ENCODE measurements around the gene ADAMTS12. TPM values are rescaled to one million over a fixed set of nuclear protein-coding genes. Genes with fewer than 3 reads are reported as not detected.

Gene ADAMTS12
- total and polyA plus RNA-seq, 7 experiments from 2014 or later, result not detected

- Mint-ChIP-seq H3K4me3 (no peak overlapping the region), H3K36me3 (no peaks in the 10 kb centered on the region), H3K27ac (no peak overlapping the region), H3K27me3 (no peaks in the 10 kb centered on the region), H3K9me3 (peaks cover 0 to 2% (median 0%) of the 10 kb centered on the region in 11 donors), H3K4me1 (no peaks in the 10 kb centered on the region)
- no peak for ATAC-seq
- ChIA-PET POLR2A (no interaction called here), CTCF (no interaction called here)
- H3K36me3 ChIP-seq (ENCODE audit: control insufficient read depth in 2 of 3, insufficient read depth in 3 of 3, low read length in 3 of 3), result no peaks in the 10 kb centered on the region
- H3K27ac ChIP-seq (ENCODE audit: low read depth, low read length), result no peak overlapping the region
- H3K9me3 ChIP-seq (ENCODE audit: control insufficient read depth in 2 of 3, low read length in 3 of 3), result no peaks in the 10 kb centered on the region
- intact Hi-C loops (cut with micrococcal nuclease), result no loop called here
- no peak for DNase-seq
- no peaks in the 10 kb centered on the region for H3K27me3 ChIP-seq (ENCODE audit: control insufficient read depth in 2 of 2, insufficient read depth in 2 of 2, low read length in 2 of 2)
- H3K4me3 ChIP-seq (ENCODE audit: low read length), result no peak overlapping the region
- H3K4me1 ChIP-seq (ENCODE audit: control insufficient read depth in 2 of 2, insufficient read depth in 2 of 2, low read length in 2 of 2), result no peaks in the 10 kb centered on the region
Observed at GRCh38 chr5:33489481-33490067, 402.2 kb downstream of the ADAMTS12 start.

GRCh38 chr5:33488558-33489355 is 403.0 kb downstream of the ADAMTS12 start:
- H3K9me3 Mint-ChIP-seq, result peaks cover 0 to 2% (median 0%) of the 10 kb centered on the region in 11 donors

GRCh38 chr5:33487236-33487635 is 404.6 kb downstream of the ADAMTS12 start:
- POLR2A ChIA-PET, result no interaction called here
- Histone ChIP-seq H3K9me3 (ENCODE audit: control insufficient read depth in 2 of 3, low read length in 3 of 3) (no peaks in the 10 kb centered on the region), H3K27ac (ENCODE audit: low read depth, low read length) (no peak overlapping the region), H3K36me3 (ENCODE audit: control insufficient read depth in 2 of 3, insufficient read depth in 3 of 3, low read length in 3 of 3) (no peaks in the 10 kb centered on the region), H3K4me1 (ENCODE audit: control insufficient read depth in 2 of 2, insufficient read depth in 2 of 2, low read length in 2 of 2) (no peaks in the 10 kb centered on the region), H3K4me3 (ENCODE audit: low read length) (no peak overlapping the region), H3K27me3 (ENCODE audit: control insufficient read depth in 2 of 2, insufficient read depth in 2 of 2, low read length in 2 of 2) (no peaks in the 10 kb centered on the region)
- Mint-ChIP-seq H3K9me3 (peaks cover 0 to 2% (median 0%) of the 10 kb centered on the region in 11 donors), H3K4me3 (no peak overlapping the region), H3K36me3 (peaks cover 0 to 5% (median 1%) of the 10 kb centered on the region in 5 donors), H3K27ac (no peak overlapping the region), H3K27me3 (no peaks in the 10 kb centered on the region), H3K4me1 (no peaks in the 10 kb centered on the region)
- ATAC-seq, result no peak
- CTCF ChIA-PET, result no interaction called here
- no peak for DNase-seq
- intact Hi-C loops (cut with micrococcal nuclease), result no loop called here

More at GRCh38 chr5:33488558-33489355, 403.0 kb downstream of the ADAMTS12 start:
- POLR2A ChIA-PET, result no interaction called here
- ATAC-seq (no peak), DNase-seq (no peak)
- H3K36me3 ChIP-seq (ENCODE audit: control insufficient read depth in 2 of 3, insufficient read depth in 3 of 3, low read length in 3 of 3), result no peaks in the 10 kb centered on the region
- no peaks in the 10 kb centered on the region for H3K27me3 ChIP-seq (ENCODE audit: control insufficient read depth in 2 of 2, insufficient read depth in 2 of 2, low read length in 2 of 2)
- no peaks in the 10 kb centered on the region for H3K4me1 ChIP-seq (ENCODE audit: control insufficient read depth in 2 of 2, insufficient read depth in 2 of 2, low read length in 2 of 2)
- Mint-ChIP-seq H3K27ac (no peak overlapping the region), H3K36me3 (no peaks in the 10 kb centered on the region), H3K27me3 (no peaks in the 10 kb centered on the region), H3K4me1 (no peaks in the 10 kb centered on the region), H3K4me3 (no peak overlapping the region)
- H3K9me3 ChIP-seq (ENCODE audit: control insufficient read depth in 2 of 3, low read length in 3 of 3), result no peaks in the 10 kb centered on the region
- no peak overlapping the region for H3K4me3 ChIP-seq (ENCODE audit: low read length)
- no peak overlapping the region for H3K27ac ChIP-seq (ENCODE audit: low read depth, low read length)
- intact Hi-C loops (cut with micrococcal nuclease), result no loop called here
- CTCF ChIA-PET, result no interaction called here

- CTCF ChIA-PET, result no interaction called here
- DNase-seq, result no peak
- Histone ChIP-seq H3K4me3 (ENCODE audit: low read length) (no peak overlapping the region), H3K4me1 (ENCODE audit: control insufficient read depth in 2 of 2, insufficient read depth in 2 of 2, low read length in 2 of 2) (no peaks in the 10 kb centered on the region), H3K36me3 (ENCODE audit: control insufficient read depth in 2 of 3, insufficient read depth in 3 of 3, low read length in 3 of 3) (no peaks in the 10 kb centered on the region), H3K27ac (ENCODE audit: low read depth, low read length) (no peak overlapping the region), H3K27me3 (ENCODE audit: control insufficient read depth in 2 of 2, insufficient read depth in 2 of 2, low read length in 2 of 2) (no peaks in the 10 kb centered on the region), H3K9me3 (ENCODE audit: control insufficient read depth in 2 of 3, low read length in 3 of 3) (no peaks in the 10 kb centered on the region)
- ATAC-seq, result no peak
- H3K4me3 Mint-ChIP-seq, result no peak overlapping the region
- no peaks in the 10 kb centered on the region for H3K9me3 Mint-ChIP-seq
- POLR2A ChIA-PET, result no interaction called here
- no peaks in the 10 kb centered on the region for H3K27me3 Mint-ChIP-seq
- peaks cover 0 to 19% (median 4%) of the 10 kb centered on the region in 5 donors for H3K36me3 Mint-ChIP-seq
- H3K27ac Mint-ChIP-seq, result no peak overlapping the region
- H3K4me1 Mint-ChIP-seq, result no peaks in the 10 kb centered on the region
- intact Hi-C loops (cut with micrococcal nuclease), result no loop called here
Observed at GRCh38 chr5:33482335-33482734, 409.5 kb downstream of the ADAMTS12 start.

GRCh38 chr5:33480876-33481275 is 410.9 kb downstream of the ADAMTS12 start:
- Mint-ChIP-seq H3K4me3 (no peak overlapping the region), H3K27ac (no peak overlapping the region), H3K9me3 (peaks cover 0 to 3% (median 0%) of the 10 kb centered on the region in 11 donors), H3K36me3 (peaks cover 0 to 31% (median 15%) of the 10 kb centered on the region in 5 donors), H3K27me3 (no peaks in the 10 kb centered on the region), H3K4me1 (no peaks in the 10 kb centered on the region)
- ChIA-PET CTCF (no interaction called here), POLR2A (no interaction called here)
- no peak for ATAC-seq
- no peak for DNase-seq
- Histone ChIP-seq H3K36me3 (ENCODE audit: control insufficient read depth in 2 of 3, insufficient read depth in 3 of 3, low read length in 3 of 3) (peaks cover 0 to 8% (median 0%) of the 10 kb centered on the region in 3 experiments), H3K27me3 (ENCODE audit: control insufficient read depth in 2 of 2, insufficient read depth in 2 of 2, low read length in 2 of 2) (no peaks in the 10 kb centered on the region), H3K27ac (ENCODE audit: low read depth, low read length) (no peak overlapping the region), H3K4me1 (ENCODE audit: control insufficient read depth in 2 of 2, insufficient read depth in 2 of 2, low read length in 2 of 2) (no peaks in the 10 kb centered on the region), H3K4me3 (ENCODE audit: low read length) (no peak overlapping the region), H3K9me3 (ENCODE audit: control insufficient read depth in 2 of 3, low read length in 3 of 3) (no peaks in the 10 kb centered on the region)
- intact Hi-C loops (cut with micrococcal nuclease), result no loop called here

DNA sequence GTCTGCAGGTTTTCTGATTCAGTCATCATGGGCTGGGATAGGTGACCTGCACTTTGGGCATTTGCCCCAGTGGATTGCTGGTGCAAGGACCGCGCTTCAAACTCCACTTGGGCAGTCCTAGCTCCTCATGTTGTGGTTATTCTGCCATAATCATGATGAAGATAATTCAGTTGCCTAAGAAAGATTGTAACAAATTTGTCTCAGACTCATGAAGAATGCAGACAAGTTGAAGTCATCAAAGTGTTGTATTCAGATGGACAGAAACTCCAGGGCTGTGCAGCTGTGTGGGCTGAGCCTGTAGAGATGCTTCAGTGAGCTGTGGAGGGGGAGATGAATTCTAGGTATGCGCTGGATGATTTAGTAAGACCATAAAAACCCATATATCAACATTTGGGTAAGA is 412.5 kb downstream of the ADAMTS12 start:
- H3K4me3 ChIP-seq (ENCODE audit: low read length), result no peak overlapping the region
- H3K36me3 ChIP-seq (ENCODE audit: control insufficient read depth in 2 of 3, insufficient read depth in 3 of 3, low read length in 3 of 3), result peaks cover 0 to 15% (median 7%) of the 10 kb centered on the region in 3 experiments
- no peak for ATAC-seq
- no peak overlapping the region for H3K4me3 Mint-ChIP-seq
- H3K36me3 Mint-ChIP-seq, result peaks cover 10 to 46% (median 31%) of the 10 kb centered on the region in 5 donors
- H3K9me3 ChIP-seq (ENCODE audit: control insufficient read depth in 2 of 3, low read length in 3 of 3), result no peaks in the 10 kb centered on the region
- intact Hi-C loops (cut with micrococcal nuclease), result no loop called here
- H3K27ac ChIP-seq (ENCODE audit: low read depth, low read length), result no peak overlapping the region
- ChIA-PET POLR2A (no interaction called here), CTCF (no interaction called here)
- H3K9me3 Mint-ChIP-seq, result peaks cover 0 to 13% (median 0%) of the 10 kb centered on the region in 11 donors
- H3K27ac Mint-ChIP-seq, result peak overlapping the region in 1 of 9 donors; percentile 18
- no peak for DNase-seq
- no peaks in the 10 kb centered on the region for H3K4me1 ChIP-seq (ENCODE audit: control insufficient read depth in 2 of 2, insufficient read depth in 2 of 2, low read length in 2 of 2)
- H3K27me3 ChIP-seq (ENCODE audit: control insufficient read depth in 2 of 2, insufficient read depth in 2 of 2, low read length in 2 of 2), result no peaks in the 10 kb centered on the region
- H3K4me1 Mint-ChIP-seq, result no peaks in the 10 kb centered on the region
- H3K27me3 Mint-ChIP-seq, result no peaks in the 10 kb centered on the region

- Histone ChIP-seq H3K36me3 (ENCODE audit: control insufficient read depth in 2 of 3, insufficient read depth in 3 of 3, low read length in 3 of 3) (peaks cover 0 to 23% (median 7%) of the 10 kb centered on the region in 3 experiments), H3K9me3 (ENCODE audit: control insufficient read depth in 2 of 3, low read length in 3 of 3) (no peaks in the 10 kb centered on the region), H3K27me3 (ENCODE audit: control insufficient read depth in 2 of 2, insufficient read depth in 2 of 2, low read length in 2 of 2) (no peaks in the 10 kb centered on the region), H3K4me1 (ENCODE audit: control insufficient read depth in 2 of 2, insufficient read depth in 2 of 2, low read length in 2 of 2) (no peaks in the 10 kb centered on the region), H3K27ac (ENCODE audit: low read depth, low read length) (no peak overlapping the region), H3K4me3 (ENCODE audit: low read length) (no peak overlapping the region)
- Mint-ChIP-seq H3K27me3 (no peaks in the 10 kb centered on the region), H3K4me3 (no peak overlapping the region), H3K9me3 (peaks cover 0 to 15% (median 0%) of the 10 kb centered on the region in 11 donors), H3K4me1 (no peaks in the 10 kb centered on the region), H3K27ac (no peak overlapping the region), H3K36me3 (peaks cover 17 to 57% (median 43%) of the 10 kb centered on the region in 5 donors)
- no peak for ATAC-seq
- POLR2A ChIA-PET, result no interaction called here
- no peak for DNase-seq
- intact Hi-C loops (cut with micrococcal nuclease), result no loop called here
- CTCF ChIA-PET, result no interaction called here
Observed at GRCh38 chr5:33477816-33478215, 414.0 kb downstream of the ADAMTS12 start.
